Right atrium auricular region (tissue), 2 donors: Measurements from ENCODE around the gene XXYLT1. TPM values are rescaled to one million over a fixed set of nuclear protein-coding genes. Genes with fewer than 3 reads are reported as not detected.

Experiments used
- DNase-seq: peaks from one replicate; pipeline ENCODE4 v3.0.0-alpha.2; 2019; ENCODE audit warnings: low spot score
- H3K27ac ChIP-seq, 2 donors: fragments of 200-600 bp; sonication (generic); 1 replicate in 1 of 2; 2 replicates in 1 of 2; pipeline ENCODE4 v1.5.1; 2016 to 2019
- H3K27me3 ChIP-seq, 2 donors: fragments of 200-600 bp; sonication (generic); one replicate each; pipeline versions ENCODE4 v1.5.1 to v1.6.0; 2017 to 2019
- H3K36me3 ChIP-seq: fragments of 200-600 bp; sonication (generic); one replicate; pipeline ENCODE4 v1.5.1; 2016
- H3K4me1 ChIP-seq, 2 donors: fragments of 200-600 bp; sonication (generic); one replicate each; pipeline versions ENCODE4 v1.5.1 to v1.6.0; 2017 to 2019
- H3K4me3 ChIP-seq, 2 donors: fragments of 200-600 bp; sonication (generic); 1 replicate in 1 of 2; 2 replicates in 1 of 2; pipeline ENCODE4 v1.5.1; 2017 to 2019; ENCODE audit warnings: mild to moderate bottlenecking in 1 of 2, moderate library complexity in 1 of 2
- H3K9me3 ChIP-seq, 2 donors: fragments of 200-600 bp; sonication (generic); one replicate each; pipeline ENCODE4 v1.5.1; 2019
- CTCF ChIP-seq, 2 donors: fragments of 200-600 bp; sonication (generic); IDR thresholded peaks; one replicate each; pipeline ENCODE4 v1.5.1; 2019; ENCODE audit warnings: antibody characterized with exemption in 2 of 2
- total RNA-seq, 2 donors: library from RNA; depleted of rRNA; stranded (reverse); fragments of >200 nt; gene quantifications; one replicate each; pipeline ENCODE4 v1.1.0, GENCODE V29; 2016

Gene XXYLT1
- total RNA-seq, 2 donors from 2014 or later: 4.6 to 6.7 TPM

DNA sequence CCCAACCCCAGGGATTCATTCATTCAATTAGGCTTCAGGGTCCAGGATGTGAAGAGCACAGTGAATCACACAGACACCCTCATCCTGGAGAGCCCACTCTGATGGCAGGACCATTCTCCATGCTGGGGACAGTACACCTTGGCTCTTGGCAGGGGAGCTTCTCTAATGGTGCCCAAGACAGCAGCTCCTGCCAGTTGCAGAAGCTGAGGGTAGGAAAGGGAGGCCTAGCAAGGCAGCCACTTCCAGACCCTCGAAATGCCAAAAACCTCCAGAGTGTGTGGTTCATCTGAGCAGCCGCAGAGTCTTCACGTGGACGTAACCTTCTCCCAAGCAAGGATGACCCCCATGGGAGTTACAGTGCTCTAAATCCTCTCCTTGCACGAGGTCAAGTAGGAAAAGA, 186.2 kb downstream of the XXYLT1 start:
- DNase-seq: no peak
- TF ChIP-seq CTCF (IDR thresholded peaks at IDR 0.05): no peak
- no peak overlapping the region for H3K27ac ChIP-seq

GRCh38 chr3:195083659-195084058, 187.3 kb downstream of the XXYLT1 start:
- DNase-seq: no peak
- peak overlapping the region in 1 of 2 donors; percentile 72 for H3K27ac ChIP-seq
- no peak for TF ChIP-seq CTCF (IDR thresholded peaks at IDR 0.05)

More for the DNA sequence above, 186.2 kb downstream of the XXYLT1 start:
- Histone ChIP-seq H3K4me3 (no peak overlapping the region), H3K36me3 (no peaks in the 10 kb centered on the region), H3K9me3 (no peaks in the 10 kb centered on the region), H3K27me3 (no peaks in the 10 kb centered on the region), H3K4me1 (peaks cover 0 to 36% of the 10 kb centered on the region in 2 donors)

DNA sequence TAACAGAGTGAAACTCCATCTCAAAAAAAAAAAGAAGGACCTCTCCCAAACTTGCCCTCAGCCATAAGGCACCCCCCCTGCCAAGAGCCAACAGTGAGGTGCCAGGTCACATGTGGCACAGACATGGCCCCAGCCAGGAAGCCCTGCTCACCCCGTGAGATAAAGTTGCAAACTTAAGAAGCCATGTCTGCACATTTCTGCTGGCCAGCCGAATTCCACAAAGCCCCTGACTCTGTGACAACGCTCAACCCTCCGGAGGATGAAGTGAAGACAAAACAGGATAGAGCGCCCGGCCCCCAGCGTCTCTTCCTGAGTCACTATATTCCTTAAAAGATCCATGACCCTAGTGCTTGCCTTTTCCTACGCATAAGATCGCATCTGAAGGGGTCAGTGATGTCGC, 188.1 kb downstream of the XXYLT1 start:
- peaks cover 0 to 46% of the 10 kb centered on the region in 2 donors for H3K4me1 ChIP-seq
- H3K9me3 ChIP-seq: no peaks in the 10 kb centered on the region
- H3K36me3 ChIP-seq: no peaks in the 10 kb centered on the region
- no peak overlapping the region for H3K4me3 ChIP-seq
- no peaks in the 10 kb centered on the region for H3K27me3 ChIP-seq
- peak overlapping the region; percentile 19 to 72 for H3K27ac ChIP-seq
- no peak for DNase-seq
- TF ChIP-seq CTCF (IDR thresholded peaks at IDR 0.05): no peak

More at GRCh38 chr3:195083659-195084058, 187.3 kb downstream of the XXYLT1 start:
- H3K4me1 ChIP-seq: peaks cover 0 to 46% of the 10 kb centered on the region in 2 donors
- no peaks in the 10 kb centered on the region for H3K9me3 ChIP-seq
- H3K27me3 ChIP-seq: no peaks in the 10 kb centered on the region
- no peaks in the 10 kb centered on the region for H3K36me3 ChIP-seq
- H3K4me3 ChIP-seq: no peak overlapping the region

- Histone ChIP-seq H3K4me3 (no peak overlapping the region), H3K9me3 (no peaks in the 10 kb centered on the region), H3K36me3 (no peaks in the 10 kb centered on the region), H3K27me3 (no peaks in the 10 kb centered on the region), H3K4me1 (peaks cover 0 to 46% of the 10 kb centered on the region in 2 donors), H3K27ac (peak overlapping the region; percentile 63 to 72)
- DNase-seq: no peak
- no peak for TF ChIP-seq CTCF (IDR thresholded peaks at IDR 0.05)
Observed at GRCh38 chr3:195081242-195081963, 189.6 kb downstream of the XXYLT1 start.

DNA sequence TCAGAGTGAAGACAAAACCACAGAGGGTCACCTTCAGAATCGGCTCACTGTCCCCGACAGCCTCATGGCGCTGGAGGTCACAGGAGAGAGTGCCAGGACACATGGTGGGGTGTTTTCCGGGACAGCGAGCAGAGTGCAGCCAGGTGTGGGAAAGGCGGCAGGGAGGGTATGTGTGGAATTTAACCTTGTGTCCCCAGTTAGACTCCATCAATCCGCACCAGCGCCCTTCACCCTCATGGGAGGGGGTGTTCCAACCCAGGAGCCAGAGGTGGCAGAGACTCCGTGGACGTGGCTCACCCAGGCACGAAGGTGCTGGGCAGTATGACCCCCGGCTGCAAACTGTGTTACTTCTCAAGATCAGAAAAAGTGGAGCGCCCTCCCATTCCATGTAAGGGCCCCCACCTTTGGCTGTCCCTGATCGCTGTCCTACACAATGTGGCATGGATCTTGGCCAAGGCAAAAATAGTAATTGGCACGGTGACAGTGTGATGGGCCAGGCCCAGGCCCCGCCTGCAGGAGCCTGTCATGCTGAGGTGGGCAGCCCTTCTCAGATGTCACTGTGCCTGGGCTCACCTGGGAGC, 190.3 kb downstream of the XXYLT1 start:
- no peak for DNase-seq
- TF ChIP-seq CTCF (IDR thresholded peaks at IDR 0.05): no peak
- no peaks in the 10 kb centered on the region for H3K36me3 ChIP-seq
- H3K4me3 ChIP-seq: no peak overlapping the region
- H3K9me3 ChIP-seq: no peaks in the 10 kb centered on the region
- H3K27ac ChIP-seq: peak overlapping the region; percentile 63 to 72
- H3K4me1 ChIP-seq: peaks cover 0 to 46% of the 10 kb centered on the region in 2 donors
- H3K27me3 ChIP-seq: no peaks in the 10 kb centered on the region
